Mononuclear cell (primary cell): ENCODE data around the gene MRPL20. TPM values are rescaled to one million over a fixed set of nuclear protein-coding genes. Genes with fewer than 3 reads are reported as not detected.
"Not testable (repeated sequence)": the region's sequence is repeated elsewhere in the genome, so short reads cannot be mapped to it uniquely, and the experiment has no call there.

Source experiments
- H3K27me3 ChIP-seq: 2 replicates; pipeline ENCODE4 v1.6.0; 2011; ENCODE audit warnings: low read length, control low read depth; ENCODE audit not compliant: insufficient read depth
- H3K4me1 ChIP-seq: 2 replicates; pipeline ENCODE4 v1.5.1; 2011; ENCODE audit warnings: mild to moderate bottlenecking, low read length, control low read depth; ENCODE audit not compliant: insufficient read depth
- H3K4me3 ChIP-seq: 2 replicates; pipeline ENCODE4 v1.5.1; 2011; ENCODE audit warnings: mild to moderate bottlenecking, low read length, moderate library complexity
- H3K9me3 ChIP-seq: 2 replicates; pipeline ENCODE4 v1.5.1; 2011; ENCODE audit warnings: low read depth, mild to moderate bottlenecking, control low read depth, low read length
- total RNA-seq: library from RNA; depleted of rRNA; stranded (reverse); fragments of >200 nt; gene quantifications from one replicate; pipeline ENCODE4 v1.2.3, GENCODE V29; 2012

The MRPL20 gene
- total RNA-seq, result 39.5 TPM

DNA sequence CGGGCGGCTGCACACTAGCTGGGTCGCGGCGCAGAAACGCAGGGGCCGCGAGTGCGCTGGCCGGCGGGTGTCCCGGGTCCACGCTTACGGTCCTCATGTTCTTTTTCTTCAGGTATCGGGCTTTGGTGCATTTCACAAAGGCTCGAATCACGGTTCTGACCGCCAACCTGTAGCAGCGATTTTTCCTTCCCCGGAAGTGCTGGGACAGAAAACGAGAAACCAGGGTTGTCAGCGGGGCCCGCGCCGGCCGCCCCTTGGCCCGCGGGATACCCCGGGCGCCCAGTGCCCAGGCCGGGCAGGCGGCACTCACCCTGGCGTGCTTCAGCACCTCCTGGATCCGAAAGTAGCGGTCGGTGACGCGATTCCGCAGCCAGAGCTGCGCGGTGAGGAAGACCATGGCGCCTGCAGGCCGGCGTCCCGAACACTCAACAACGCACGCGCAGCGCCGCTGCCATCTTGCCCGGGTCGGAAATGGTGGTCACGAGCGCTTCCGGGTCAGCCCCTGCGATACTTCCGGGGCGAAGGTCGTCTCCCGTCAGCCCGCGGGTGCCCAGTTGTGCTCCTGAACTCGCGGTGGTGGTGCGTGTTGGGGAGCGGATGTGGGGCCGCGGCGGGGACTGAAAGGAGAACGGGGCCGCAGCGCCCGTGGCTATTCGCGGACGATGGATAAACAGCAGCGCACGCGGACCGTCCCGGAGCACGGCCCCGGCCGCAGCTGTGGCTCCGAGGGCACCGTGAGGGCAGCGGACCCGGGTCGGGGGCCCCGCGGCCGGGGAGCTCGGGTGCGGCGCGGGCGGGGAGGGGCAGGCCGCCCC lies at the start of gene MRPL20:
Gene MRPL20 (minus strand): TSS at position 473 of the 815 bp plus-strand sequence. CDS start 76 bp downstream, at position 397.
- Histone ChIP-seq H3K4me3 (peak within 1 kb of the TSS; percentile 98), H3K9me3 (no peaks in the 10 kb centered on the region), H3K27me3 (no peaks in the 10 kb centered on the region), H3K4me1 (peaks cover 26% of the 10 kb centered on the region)

DNA sequence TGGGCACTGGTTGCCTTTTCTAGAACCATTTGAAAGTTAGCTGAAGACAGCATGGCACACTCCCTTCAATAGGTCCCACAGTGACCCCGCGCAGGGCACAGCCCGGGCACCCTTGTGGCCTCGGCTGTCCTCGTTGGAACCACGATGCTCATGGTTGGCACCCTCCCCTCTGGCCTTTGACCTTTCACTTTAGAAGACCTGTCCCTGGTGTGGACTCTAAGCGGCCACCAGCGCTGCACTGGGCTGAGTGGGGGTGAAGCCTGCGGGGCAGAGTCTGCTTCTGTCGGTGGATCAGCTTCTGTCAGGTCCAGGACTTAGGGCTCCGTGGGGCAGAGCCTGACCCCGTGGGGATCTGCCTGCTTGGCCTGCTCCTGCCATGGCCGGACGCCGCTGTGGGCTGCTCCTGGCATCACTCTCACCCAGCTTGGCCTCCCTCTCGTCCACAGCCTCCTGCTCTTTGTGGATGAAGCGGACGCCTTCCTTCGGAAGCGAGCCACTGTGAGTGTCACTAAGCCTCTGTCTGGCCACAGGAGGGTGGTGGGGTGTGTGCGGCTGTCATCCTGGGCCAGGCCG lies 49.7 kb upstream of the MRPL20 start:
- not testable (repeated sequence) for H3K4me3 ChIP-seq, H3K4me1 ChIP-seq, H3K9me3 ChIP-seq, H3K27me3 ChIP-seq

DNA sequence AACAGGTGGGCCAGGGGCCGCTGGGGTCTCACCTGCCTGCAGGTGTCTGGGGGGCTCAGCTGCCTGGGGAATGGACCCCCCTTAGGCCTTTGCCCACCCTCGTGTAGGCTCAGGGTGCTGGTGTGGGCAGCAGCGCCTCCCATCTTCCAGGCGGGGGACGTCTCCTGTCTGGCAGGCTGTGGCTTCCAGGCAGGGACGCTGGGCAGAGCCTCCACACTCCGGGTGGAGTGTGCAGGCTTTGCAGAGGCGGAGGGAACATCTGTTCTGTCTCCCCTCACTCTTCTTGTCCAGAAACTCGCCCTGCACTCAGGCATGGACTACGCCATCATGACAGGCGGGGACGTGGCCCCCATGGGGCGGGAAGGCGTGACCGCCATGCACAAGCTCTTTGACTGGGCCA lies 48.8 kb upstream of the MRPL20 start:
- H3K4me1 ChIP-seq, H3K9me3 ChIP-seq, H3K4me3 ChIP-seq, H3K27me3 ChIP-seq: not testable (repeated sequence)

DNA sequence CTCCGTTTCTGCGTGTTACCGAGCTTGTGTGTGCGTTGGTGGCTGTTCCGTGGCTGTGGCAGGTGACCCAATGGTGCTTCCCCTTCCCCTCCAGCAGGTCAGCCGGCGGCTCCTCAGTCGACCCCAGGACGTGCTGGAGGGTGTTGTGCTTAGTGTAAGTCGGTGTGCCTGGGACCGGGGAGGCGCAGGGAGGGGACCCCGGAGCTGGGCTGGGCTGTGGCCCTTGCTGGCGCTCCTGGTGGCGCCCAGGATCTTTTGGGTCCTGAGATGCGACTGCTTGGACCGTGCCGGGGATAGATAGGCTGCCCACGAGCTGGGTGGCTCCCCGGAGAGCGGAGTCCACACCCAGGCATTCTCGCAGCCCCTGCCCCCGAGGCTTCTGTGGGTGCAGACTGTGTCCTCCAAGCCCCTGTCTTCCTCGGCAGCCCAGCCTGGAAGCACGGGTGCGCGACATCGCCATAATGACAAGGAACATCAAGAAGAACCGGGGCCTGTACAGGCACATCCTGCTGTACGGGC lies 48.3 kb upstream of the MRPL20 start:
- H3K9me3 ChIP-seq, result no peaks in the 10 kb centered on the region
- H3K4me3 ChIP-seq, result no peak overlapping the region
- no peaks in the 10 kb centered on the region for H3K27me3 ChIP-seq
- H3K4me1 ChIP-seq, result no peaks in the 10 kb centered on the region

DNA sequence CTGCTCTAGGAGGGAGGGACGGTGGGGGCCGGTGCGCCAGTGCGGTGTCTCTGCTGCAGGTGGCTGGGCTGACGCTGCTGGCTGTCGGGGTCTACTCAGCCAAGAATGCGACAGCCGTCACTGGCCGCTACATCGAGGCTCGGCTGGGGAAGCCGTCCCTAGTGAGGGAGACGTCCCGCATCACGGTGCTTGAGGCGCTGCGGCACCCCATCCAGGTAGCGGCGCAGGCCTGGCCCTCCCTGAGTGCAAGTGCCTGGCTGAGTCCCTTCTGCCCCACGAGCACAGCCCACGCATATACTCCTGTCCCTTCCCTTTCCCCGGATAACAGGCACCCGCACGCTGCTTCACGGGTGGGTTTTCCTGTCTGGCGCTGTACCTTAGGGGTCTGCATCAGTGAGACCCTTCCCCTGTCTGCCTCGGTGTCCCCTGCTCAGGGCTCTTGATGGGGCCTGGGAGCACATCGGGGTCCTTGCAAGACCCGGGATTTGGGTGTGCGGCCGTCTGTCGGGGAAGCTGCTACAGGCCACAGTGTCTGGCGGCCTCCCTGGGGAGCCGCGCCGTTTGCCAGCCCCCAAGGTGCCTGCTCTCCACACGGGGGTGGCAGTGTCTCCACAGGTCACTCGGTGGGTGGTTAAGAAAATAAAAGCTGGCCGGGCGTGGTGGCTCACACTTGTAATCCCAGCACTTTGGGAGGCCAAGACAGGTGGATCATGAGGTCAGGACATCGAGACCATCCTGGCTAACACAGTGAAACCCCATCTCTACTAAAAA lies 47.4 kb upstream of the MRPL20 start:
- H3K27me3 ChIP-seq, H3K4me1 ChIP-seq, H3K4me3 ChIP-seq, H3K9me3 ChIP-seq: not testable (repeated sequence)

DNA sequence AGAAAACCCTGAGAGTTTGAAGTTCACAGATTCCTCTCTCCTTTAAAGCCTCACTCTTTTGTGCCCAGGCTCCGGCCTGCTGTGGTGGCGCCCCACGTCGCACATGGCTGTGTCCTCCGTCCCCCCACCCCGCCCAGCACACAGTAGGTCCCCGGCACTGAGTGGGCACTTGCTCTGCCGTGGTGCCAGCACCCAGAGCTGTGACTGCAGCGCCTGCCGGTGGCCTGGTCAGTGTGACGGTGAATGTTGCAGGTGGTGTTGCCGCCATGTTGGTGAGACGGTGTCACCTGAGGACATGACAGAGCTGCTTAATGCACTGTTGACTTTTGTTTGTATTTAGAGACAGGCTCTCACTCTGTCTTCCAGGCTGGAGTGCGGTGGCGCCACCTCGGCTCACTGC lies 45.8 kb upstream of the MRPL20 start:
- no peaks in the 10 kb centered on the region for H3K9me3 ChIP-seq

DNA sequence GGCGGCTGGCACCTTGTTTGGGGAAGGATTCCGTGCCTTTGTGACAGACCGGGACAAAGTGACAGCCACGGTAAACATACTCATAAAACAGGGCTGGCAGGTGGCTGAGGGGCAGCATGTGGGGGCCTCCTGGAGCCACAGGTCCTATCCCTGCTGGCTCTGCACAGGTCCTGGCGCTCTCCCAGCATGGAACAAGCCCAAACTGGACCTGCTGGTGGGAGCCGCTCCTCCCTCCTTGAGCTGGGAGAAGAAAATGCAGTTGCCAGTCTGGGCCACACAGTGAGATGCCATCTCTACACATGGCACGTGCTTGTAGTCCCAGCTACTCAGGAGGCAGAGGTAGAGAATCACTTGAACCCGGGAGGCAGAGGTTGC lies 45.3 kb upstream of the MRPL20 start:
- H3K27me3 ChIP-seq, H3K9me3 ChIP-seq, H3K4me3 ChIP-seq, H3K4me1 ChIP-seq: not testable (repeated sequence)

More for the DNA sequence above, 45.8 kb upstream of the MRPL20 start:
- Histone ChIP-seq H3K27me3 (no peaks in the 10 kb centered on the region), H3K4me3 (no peak overlapping the region), H3K4me1 (no peaks in the 10 kb centered on the region)

DNA sequence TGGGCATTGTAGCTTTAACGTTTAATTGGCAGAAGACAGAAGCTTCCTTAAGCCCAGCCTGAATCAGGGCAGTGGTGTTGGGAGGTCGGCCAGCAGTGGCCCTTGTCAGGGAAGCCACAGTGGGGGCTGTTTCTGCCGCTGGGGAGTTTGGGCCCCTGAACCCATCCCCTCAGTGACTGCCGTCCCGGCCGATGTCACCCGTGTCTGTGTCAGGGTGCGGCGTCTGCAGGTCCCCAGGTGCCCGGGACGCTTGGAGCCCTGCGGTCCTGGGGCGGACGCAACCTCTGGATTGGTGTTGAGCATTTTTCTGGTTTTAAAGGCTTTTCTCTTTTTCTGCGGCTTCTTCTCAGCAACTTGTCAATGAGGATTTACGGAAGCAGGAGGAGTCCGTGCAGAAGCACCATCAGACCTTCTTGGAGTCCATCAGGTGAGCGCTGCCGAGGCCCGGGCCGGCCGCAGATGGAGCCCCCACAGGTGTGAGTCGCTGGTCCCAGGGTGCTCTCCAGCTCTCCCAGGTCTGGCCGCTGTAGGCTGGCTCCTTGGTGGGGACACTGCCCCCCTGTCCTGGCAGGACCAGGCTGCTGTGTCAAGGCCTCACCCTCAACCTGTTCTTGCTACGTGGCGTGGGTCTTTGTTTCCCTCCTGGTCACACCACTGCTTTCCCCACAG lies 44.7 kb upstream of the MRPL20 start:
- Histone ChIP-seq H3K4me3 (no peak overlapping the region), H3K9me3 (no peaks in the 10 kb centered on the region), H3K27me3 (no peaks in the 10 kb centered on the region), H3K4me1 (no peaks in the 10 kb centered on the region)

DNA sequence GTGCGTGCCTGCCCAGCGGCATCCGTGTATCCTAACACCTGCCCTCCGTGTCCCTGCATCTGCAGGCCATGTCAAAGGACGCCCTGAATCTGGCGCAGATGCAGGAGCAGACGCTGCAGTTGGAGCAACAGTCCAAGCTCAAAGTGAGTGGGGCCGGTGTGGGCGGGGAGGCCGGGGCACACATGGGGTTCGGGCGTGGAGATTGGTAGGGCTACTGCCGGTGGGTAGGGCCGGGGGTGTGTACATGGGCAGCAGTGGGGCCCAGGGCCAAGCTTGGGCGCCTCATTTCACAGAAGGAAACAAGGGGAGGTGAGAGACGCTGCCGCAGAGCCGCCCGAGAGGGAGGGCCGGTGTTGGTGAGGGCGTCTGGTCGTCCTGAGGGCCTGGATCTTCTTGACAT lies 43.5 kb upstream of the MRPL20 start:
- H3K9me3 ChIP-seq, H3K4me3 ChIP-seq, H3K27me3 ChIP-seq, H3K4me1 ChIP-seq: not testable (repeated sequence)

DNA sequence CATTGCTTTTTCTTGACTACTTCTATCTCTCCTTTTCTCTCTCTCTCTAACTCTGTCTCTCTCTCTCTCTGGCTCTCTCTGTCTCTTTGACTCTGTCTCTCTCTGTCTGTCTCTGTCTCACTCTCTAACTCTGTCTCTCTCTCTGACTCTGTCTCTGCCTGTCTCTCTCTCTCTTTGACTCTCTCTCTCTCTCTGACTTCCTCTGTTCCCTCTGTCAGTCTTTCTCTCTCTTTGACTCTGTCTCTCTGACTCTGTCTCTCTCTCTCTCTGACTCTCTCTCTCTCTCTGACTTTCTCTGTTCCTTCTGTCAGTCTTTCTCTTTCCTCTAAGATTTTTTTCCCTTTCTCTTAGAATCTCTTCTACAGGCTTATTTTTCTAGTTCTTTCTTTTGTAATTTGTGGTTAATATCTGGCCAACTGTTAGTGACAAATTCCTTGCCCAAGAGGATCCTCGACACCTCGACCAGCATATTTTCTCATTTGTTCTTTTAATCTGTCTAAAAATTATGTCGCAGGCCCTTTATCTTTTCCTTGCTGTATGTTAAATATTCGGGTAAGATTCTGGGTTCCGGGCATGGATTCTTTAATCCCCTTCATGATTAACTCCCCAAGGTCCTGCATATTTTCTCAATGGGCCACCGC lies 42.1 kb upstream of the MRPL20 start, which contains the start of gene ATAD3C:
Gene ATAD3C (plus strand): TSS at position 591 of the 641 bp plus-strand sequence. CDS start 995 bp downstream, outside the sequence.
- no peak within 1 kb of the TSS for H3K4me3 ChIP-seq
- no peaks in the 10 kb centered on the region for H3K9me3 ChIP-seq
- no peaks in the 10 kb centered on the region for H3K4me1 ChIP-seq
- no peaks in the 10 kb centered on the region for H3K27me3 ChIP-seq

DNA sequence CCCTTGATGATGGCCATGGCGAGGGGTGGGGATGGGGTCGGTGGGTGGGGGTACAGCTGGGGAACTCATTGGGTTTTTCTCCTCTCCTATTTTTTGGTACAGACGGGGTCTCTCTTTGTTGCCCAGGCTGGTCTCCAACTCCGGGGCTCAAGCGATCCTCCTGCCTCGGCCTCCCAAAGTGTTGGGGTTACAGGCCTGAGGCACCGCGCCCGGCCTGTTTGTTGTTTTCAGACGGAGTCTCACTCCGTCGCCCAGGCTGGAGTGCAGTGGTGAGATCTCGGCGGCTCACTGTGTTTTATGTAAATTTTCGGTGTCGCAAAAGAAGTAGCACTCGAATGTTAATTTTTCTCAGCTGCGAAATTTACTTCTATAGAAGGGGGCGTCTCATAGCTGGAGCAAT lies 39.5 kb upstream of the MRPL20 start:
- H3K4me1 ChIP-seq, H3K9me3 ChIP-seq, H3K27me3 ChIP-seq, H3K4me3 ChIP-seq: not testable (repeated sequence)

DNA sequence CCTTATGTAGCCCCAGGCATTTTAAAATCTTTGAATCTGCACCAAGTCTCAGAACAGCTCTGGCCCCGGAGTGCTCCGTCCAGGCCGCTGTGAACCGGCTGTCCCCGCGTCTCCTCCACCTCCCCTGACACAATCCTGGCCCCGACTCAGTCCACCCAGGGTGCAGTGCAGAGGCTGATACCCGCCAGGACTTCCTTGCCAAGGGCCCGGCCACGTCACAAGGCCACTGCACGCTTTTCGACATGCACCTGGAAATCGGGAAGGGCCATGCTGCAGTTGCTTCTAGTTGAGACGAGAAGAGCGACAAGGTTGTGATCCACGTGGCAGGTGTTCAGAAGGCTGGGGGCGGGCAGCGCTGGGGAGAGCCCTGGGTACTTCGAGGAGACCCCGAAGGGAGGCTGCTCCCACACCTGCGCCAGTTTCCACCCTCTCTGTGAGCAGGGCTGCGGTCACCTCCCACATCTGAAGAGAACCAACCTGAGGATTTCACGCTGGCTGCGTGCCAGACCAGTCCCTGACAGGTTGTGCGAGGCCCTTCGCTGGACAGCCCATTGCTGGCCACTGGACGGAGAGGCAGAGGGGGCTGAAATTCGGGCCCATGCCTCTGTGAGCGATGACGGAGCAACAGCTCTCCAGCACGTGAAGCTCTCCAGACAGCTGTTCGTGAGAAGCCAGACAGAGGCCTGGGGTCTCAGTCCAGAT lies 35.1 kb upstream of the MRPL20 start:
- H3K27me3 ChIP-seq, result peaks cover 4% of the 10 kb centered on the region
- no peaks in the 10 kb centered on the region for H3K4me1 ChIP-seq
- no peaks in the 10 kb centered on the region for H3K9me3 ChIP-seq

DNA sequence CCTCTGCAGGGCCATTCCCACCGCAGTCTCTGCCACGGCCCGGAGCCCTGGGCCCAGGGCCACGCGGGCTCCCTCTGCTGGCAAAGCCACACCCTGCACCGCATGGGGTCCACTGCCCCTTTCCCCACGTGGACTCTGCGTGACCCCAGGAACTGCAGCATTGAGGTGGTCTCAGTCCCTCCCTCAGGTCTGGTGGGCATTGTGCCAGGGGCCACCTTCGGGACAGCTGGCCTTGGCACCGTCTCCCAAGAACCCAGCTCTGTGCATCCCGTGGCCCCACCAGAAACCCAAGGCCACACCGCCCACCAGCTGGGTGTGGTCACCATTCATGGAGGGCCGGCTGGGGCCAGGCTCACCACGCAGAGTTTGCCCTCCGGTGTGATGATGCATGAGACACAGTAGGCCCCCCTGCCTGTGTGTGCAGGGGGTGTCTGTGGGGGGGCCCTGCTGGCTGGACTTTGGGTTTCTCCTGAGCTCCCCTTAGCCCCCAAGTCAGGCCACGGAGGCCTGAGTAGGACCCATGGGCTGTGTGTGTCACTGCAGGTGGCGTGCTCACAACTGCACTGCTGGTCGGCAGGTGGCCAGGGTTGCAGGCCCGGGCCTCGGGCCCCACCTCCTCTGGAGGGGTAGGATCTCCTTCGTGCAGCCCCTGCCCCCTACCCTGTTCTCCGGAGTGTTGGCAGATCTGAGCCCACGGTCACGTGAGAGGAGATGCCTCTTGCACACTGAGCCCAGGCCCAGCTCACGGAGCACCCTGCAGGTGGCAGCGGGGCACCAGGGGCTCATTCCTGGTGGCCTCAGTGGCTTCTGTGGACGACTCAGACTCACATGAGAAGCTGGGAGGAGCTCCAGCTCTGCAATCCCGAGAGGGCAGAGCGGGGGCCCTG lies 34.2 kb upstream of the MRPL20 start:
- Histone ChIP-seq H3K4me1 (peaks cover 2% of the 10 kb centered on the region), H3K27me3 (peaks cover 13% of the 10 kb centered on the region)

More for the DNA sequence above, 35.1 kb upstream of the MRPL20 start:
- no peak overlapping the region for H3K4me3 ChIP-seq

More for the DNA sequence above, 34.2 kb upstream of the MRPL20 start:
- Histone ChIP-seq H3K4me3 (no peak overlapping the region), H3K9me3 (no peaks in the 10 kb centered on the region)
